Trophoblast cell (in vitro differentiated cells and primary cell): ENCODE measurements around the gene FAM131B.

Experiments used
- DNase-seq, 2 donors: peaks; one replicate each; pipeline ENCODE4 v3.0.0-alpha.2; 2016
- H2AFZ ChIP-seq: 2 replicates; pipeline ENCODE4 v1.6.1; 2013; ENCODE audit warnings: low read length, moderate library complexity, mild to moderate bottlenecking; ENCODE audit not compliant: insufficient read depth, poor library complexity
- H2AK5ac ChIP-seq: 2 replicates; pipeline ENCODE4 v1.6.1; 2013; ENCODE audit warnings: mild to moderate bottlenecking, low read length
- H2BK120ac ChIP-seq: 2 replicates; pipeline ENCODE4 v1.6.1; 2013; ENCODE audit warnings: low read length, mild to moderate bottlenecking, moderate library complexity; ENCODE audit not compliant: insufficient read depth, poor library complexity
- H2BK12ac ChIP-seq: 2 replicates; pipeline ENCODE4 v1.6.1; 2013; ENCODE audit warnings: mild to moderate bottlenecking, low read length, moderate library complexity
- H2BK5ac ChIP-seq: 2 replicates; pipeline ENCODE4 v1.6.1; 2013; ENCODE audit warnings: low read length, low read depth, moderate library complexity, mild to moderate bottlenecking; ENCODE audit not compliant: poor library complexity
- H3K14ac ChIP-seq: 2 replicates; pipeline ENCODE4 v1.6.1; 2013; ENCODE audit warnings: mild to moderate bottlenecking, low read length
- H3K18ac ChIP-seq: 2 replicates; pipeline ENCODE4 v1.6.1; 2013; ENCODE audit warnings: mild to moderate bottlenecking, low read length
- H3K23ac ChIP-seq: 2 replicates; pipeline ENCODE4 v1.6.1; 2013; ENCODE audit warnings: low read length
- H3K27ac ChIP-seq: 2 replicates; pipeline ENCODE4 v1.5.1; 2013; ENCODE audit warnings: low read depth, mild to moderate bottlenecking, inconsistent platforms, low read length, moderate library complexity
- H3K27me3 ChIP-seq: 2 replicates; pipeline ENCODE4 v1.6.1; 2013; ENCODE audit warnings: inconsistent platforms, mild to moderate bottlenecking, low read length, moderate library complexity; ENCODE audit not compliant: insufficient read depth
- H3K36me3 ChIP-seq, 2 experiments: 1 replicate in 1 of 2; 2 replicates in 1 of 2; pipeline ENCODE4 v1.6.1; 2013; ENCODE audit warnings: low read length in 2 of 2, mild to moderate bottlenecking in 2 of 2, moderate library complexity in 1 of 2; ENCODE audit not compliant: insufficient read depth in 2 of 2, control insufficient read depth in 1 of 2
- H3K4ac ChIP-seq: 2 replicates; pipeline ENCODE4 v1.6.1; 2013; ENCODE audit warnings: low read depth, mild to moderate bottlenecking, low read length, moderate library complexity
- H3K4me1 ChIP-seq, 2 experiments: 1 replicate in 1 of 2; 2 replicates in 1 of 2; pipeline ENCODE4 v1.6.1; 2013; ENCODE audit warnings: low read length in 2 of 2, mild to moderate bottlenecking in 2 of 2, moderate library complexity in 1 of 2; ENCODE audit not compliant: insufficient read depth in 2 of 2, control insufficient read depth in 1 of 2
- H3K4me2 ChIP-seq: 2 replicates; pipeline ENCODE4 v1.6.1; 2013; ENCODE audit warnings: inconsistent platforms, mild to moderate bottlenecking, low read length, moderate library complexity
- H3K4me3 ChIP-seq: 2 replicates; pipeline ENCODE4 v1.5.1; 2013; ENCODE audit warnings: mild to moderate bottlenecking, low read depth, low read length, inconsistent platforms
- H3K79me1 ChIP-seq: one replicate; pipeline ENCODE4 v1.6.1; 2013; ENCODE audit warnings: low read length
- H3K79me2 ChIP-seq: 2 replicates; pipeline ENCODE4 v1.6.1; 2013; ENCODE audit warnings: low read length, mild to moderate bottlenecking; ENCODE audit not compliant: control insufficient read depth, insufficient read depth, poor library complexity
- H3K9ac ChIP-seq: 2 replicates; pipeline ENCODE4 v1.6.1; 2013; ENCODE audit warnings: mild to moderate bottlenecking, low read length
- H3K9me3 ChIP-seq: 2 replicates; pipeline ENCODE4 v1.6.1; 2013; ENCODE audit warnings: low read depth, mild to moderate bottlenecking, control low read depth, inconsistent platforms, low read length; ENCODE audit not compliant: insufficient read depth
- H4K12ac ChIP-seq: 2 replicates; pipeline ENCODE4 v1.6.1; 2013; ENCODE audit warnings: low read depth, mild to moderate bottlenecking, low read length, moderate library complexity
- H4K8ac ChIP-seq: 2 replicates; pipeline ENCODE4 v1.6.1; 2013; ENCODE audit warnings: low read depth, mild to moderate bottlenecking, low read length, moderate library complexity
- H4K91ac ChIP-seq: one replicate; pipeline ENCODE4 v1.6.1; 2013; ENCODE audit warnings: low read depth, mild to moderate bottlenecking, low read length, moderate library complexity
- WGBS: extraction: QIAGEN DNeasy Blood & Tissue Kit; methylation state at CpG from one replicate; pipeline ENCODE4 v1.1.7; 2013; ENCODE audit warnings: missing lambda C conversion rate; ENCODE audit not compliant: insufficient read length, insufficient coverage; ENCODE audit errors: extremely low coverage; 5-methylcytosine and 5-hydroxymethylcytosine counted together

FAM131B gene

DNA sequence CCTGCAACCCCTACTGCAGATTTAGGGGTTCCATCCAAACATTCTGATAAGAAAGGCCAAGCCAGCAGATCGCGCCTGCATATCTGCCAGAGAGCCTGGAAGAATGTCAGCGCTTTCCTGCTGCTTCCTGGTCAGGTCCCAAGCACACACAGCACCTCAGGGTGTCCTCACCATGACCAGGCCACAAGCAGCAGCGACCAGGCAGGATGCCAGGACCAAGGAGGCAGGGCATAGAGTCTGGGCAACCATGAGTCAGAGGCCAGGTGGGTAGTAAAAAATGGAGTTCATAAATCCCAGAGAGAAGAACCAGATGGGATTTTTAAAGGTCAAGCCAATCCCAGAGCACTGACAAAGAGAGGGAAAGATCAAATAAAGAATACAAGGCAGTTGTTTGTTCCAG is 5.5 kb upstream of the FAM131B start:
- WGBS: no CpG with 5 or more reads among the region's 4 CpGs
- no peak overlapping the region for H3K27ac ChIP-seq
- no peak overlapping the region for H2BK12ac ChIP-seq

DNA sequence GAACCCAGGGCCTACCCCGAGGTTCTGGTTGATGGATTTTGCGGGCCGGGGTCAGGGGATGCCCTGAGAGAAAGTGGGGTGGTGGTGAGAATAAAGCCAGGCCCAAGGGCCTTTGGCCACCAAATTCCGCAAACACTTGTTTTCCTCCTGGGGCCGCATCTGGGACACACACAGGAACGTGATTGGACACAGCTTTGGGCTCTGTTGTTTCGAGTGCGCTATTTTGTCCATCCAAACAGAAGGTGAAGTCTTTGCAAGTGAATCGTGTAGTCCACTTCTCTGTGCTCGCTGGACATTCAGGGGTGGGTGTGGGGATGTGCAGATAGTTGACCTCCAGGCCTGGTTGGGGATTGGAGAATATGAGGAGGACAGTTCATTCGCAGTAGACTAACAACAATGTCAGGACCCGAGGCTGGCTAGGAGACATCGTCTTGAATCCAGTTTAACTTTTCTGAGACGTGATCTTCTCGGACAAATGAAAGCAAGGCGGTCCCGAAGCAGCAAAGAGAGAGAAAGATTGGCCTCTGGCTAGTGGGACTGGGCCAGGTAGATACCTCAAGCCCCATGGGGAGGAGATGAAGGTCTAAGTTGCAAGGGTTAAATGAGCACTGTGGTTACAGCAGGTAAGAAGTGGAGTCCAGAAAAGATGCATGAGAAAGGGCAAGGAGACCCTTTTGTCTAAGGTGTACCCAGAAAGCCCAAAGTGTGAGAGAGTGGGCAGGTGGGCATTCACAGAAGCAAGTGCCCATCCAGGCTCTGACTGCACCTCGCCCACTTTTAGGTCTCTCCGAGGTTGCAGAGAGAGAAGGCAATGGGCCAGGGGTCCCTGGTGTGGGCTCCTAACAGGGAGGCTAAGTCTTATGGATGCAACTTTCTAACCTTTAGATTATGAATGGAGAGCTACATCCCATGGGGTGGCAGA is 764 bp upstream of the FAM131B start:
- WGBS: no CpG with 5 or more reads among the region's 19 CpGs
- peaks cover 0 to 5% of the 10 kb centered on the region in 2 experiments for H3K4me1 ChIP-seq

More for the DNA sequence above, 5.5 kb upstream of the FAM131B start:
- Histone ChIP-seq H3K4ac (no peak overlapping the region), H2BK5ac (no peak overlapping the region), H3K9ac (no peak overlapping the region), H2AK5ac (no peak overlapping the region), H4K8ac (no peak overlapping the region), H3K79me1 (peaks cover 2% of the 10 kb centered on the region), H3K36me3 (no peaks in the 10 kb centered on the region), H3K27me3 (peaks cover 14% of the 10 kb centered on the region), H3K4me3 (no peak overlapping the region), H3K14ac (no peak overlapping the region), H3K4me2 (no peak overlapping the region), H2AFZ (no peak overlapping the region), H2BK120ac (no peak overlapping the region), H3K23ac (no peak overlapping the region), H4K91ac (no peak overlapping the region), H4K12ac (no peak overlapping the region), H3K4me1 (peaks cover 9% of the 10 kb centered on the region in 2 experiments), H3K79me2 (no peaks in the 10 kb centered on the region), H3K18ac (no peak overlapping the region), H3K9me3 (no peaks in the 10 kb centered on the region)
- no peak for DNase-seq

DNA sequence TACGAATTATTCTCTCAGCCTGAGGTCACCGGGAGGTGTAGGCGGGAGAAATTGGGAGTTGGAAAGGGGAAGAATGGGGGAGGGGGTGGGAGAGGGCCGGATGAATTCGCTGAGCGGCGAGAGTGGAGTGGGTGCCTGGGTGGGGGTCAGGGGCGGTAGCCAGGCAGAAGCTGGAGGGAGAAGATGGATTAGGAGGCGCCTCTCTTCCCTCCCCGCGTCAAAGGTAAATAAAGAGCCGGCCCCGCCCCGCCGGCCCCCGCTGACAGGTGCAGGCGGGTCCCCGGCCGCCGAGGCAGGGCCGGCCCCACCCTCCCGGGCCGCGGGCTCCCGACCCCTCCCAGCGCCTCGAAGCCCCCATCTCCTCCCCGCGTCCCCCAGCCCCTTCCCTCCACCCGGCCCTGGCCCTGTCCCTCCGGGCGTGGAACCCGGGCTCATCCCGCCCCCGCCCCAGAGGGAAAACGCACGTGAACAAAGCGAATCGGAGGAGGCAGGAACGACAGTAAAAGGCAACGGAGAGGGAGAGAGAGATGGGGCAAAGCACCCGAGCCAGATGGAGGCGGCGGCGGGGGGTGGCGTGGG is 872 bp downstream of the FAM131B start:
- Histone ChIP-seq H2AK5ac (no peak overlapping the region), H3K4me1 (peaks cover 0 to 5% of the 10 kb centered on the region in 2 experiments)

More for the DNA sequence above, 764 bp upstream of the FAM131B start:
- no peaks in the 10 kb centered on the region for H3K79me2 ChIP-seq
- no peak overlapping the region for H4K91ac ChIP-seq
- no peak overlapping the region for H2BK12ac ChIP-seq
- no peak overlapping the region for H3K27ac ChIP-seq
- H3K36me3 ChIP-seq: no peaks in the 10 kb centered on the region
- H3K4me3 ChIP-seq: no peak overlapping the region
- no peak overlapping the region for H3K18ac ChIP-seq
- no peak for DNase-seq
- no peak overlapping the region for H2BK120ac ChIP-seq
- H4K12ac ChIP-seq: no peak overlapping the region
- no peak overlapping the region for H2AFZ ChIP-seq
- no peak overlapping the region for H2BK5ac ChIP-seq
- H3K4ac ChIP-seq: no peak overlapping the region
- H3K27me3 ChIP-seq: peaks cover 46% of the 10 kb centered on the region
- H3K9ac ChIP-seq: no peak overlapping the region
- H4K8ac ChIP-seq: no peak overlapping the region
- no peak overlapping the region for H3K14ac ChIP-seq
- H3K23ac ChIP-seq: no peak overlapping the region
- H2AK5ac ChIP-seq: no peak overlapping the region
- peaks cover 2% of the 10 kb centered on the region for H3K9me3 ChIP-seq
- no peaks in the 10 kb centered on the region for H3K79me1 ChIP-seq
- H3K4me2 ChIP-seq: peak overlapping the region; percentile 60

DNA sequence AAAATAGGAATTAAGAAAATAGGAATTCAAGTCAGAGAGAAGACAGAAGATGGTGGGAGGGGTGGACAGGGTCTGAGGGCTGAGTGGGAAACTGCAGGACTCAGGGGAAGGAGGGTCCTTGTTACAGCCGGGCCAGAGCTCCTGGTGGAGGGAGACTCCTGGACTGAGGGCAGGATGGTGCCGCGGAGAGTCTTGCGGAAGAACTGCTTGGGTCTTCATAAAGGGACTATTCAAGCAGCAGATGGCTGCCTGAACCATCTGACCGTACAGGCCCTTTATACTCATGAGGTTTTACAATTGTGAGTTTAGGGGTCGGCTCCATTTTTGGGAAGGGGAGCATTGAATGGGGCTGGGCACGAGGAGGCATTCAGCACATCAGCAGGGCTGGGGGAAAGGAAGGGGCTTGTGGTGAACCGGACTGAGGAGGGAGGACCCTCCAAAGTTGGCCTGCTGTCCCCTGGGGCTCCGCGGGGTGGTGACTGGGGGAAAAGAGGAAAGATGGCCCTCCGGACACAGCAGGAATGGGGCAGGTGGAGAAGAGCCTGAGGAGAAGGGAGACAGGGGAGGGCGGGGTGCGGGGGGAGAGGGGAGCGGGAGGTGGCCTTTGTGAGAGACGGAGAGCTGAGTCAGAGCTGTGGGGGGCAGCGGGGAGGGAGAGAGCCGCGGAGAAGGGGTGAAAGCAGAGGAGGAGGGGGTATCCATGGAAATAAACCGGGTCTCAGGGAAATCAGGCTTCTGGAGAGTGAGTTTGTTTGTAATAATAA is 1.5 kb downstream of the FAM131B start:
- H3K4me3 ChIP-seq: no peak overlapping the region
- H2BK5ac ChIP-seq: no peak overlapping the region
- H3K9ac ChIP-seq: no peak overlapping the region
- H3K9me3 ChIP-seq: peaks cover 2% of the 10 kb centered on the region
- H3K4me1 ChIP-seq: peaks cover 0 to 5% of the 10 kb centered on the region in 2 experiments
- H2BK12ac ChIP-seq: no peak overlapping the region
- H2BK120ac ChIP-seq: no peak overlapping the region
- DNase-seq: no peak
- WGBS: no CpG with 5 or more reads among the region's 19 CpGs
- no peak overlapping the region for H3K23ac ChIP-seq
- H3K79me1 ChIP-seq: no peaks in the 10 kb centered on the region
- no peak overlapping the region for H3K18ac ChIP-seq
- H3K4ac ChIP-seq: no peak overlapping the region
- H4K91ac ChIP-seq: no peak overlapping the region
- H3K36me3 ChIP-seq: no peaks in the 10 kb centered on the region
- no peak overlapping the region for H3K4me2 ChIP-seq
- H3K79me2 ChIP-seq: no peaks in the 10 kb centered on the region
- peaks cover 46% of the 10 kb centered on the region for H3K27me3 ChIP-seq
- H3K27ac ChIP-seq: no peak overlapping the region
- H3K14ac ChIP-seq: no peak overlapping the region
- no peak overlapping the region for H4K8ac ChIP-seq
- no peak overlapping the region for H2AK5ac ChIP-seq
- H2AFZ ChIP-seq: no peak overlapping the region
- H4K12ac ChIP-seq: no peak overlapping the region

More for the DNA sequence above, 872 bp downstream of the FAM131B start:
- Histone ChIP-seq H3K14ac (no peak overlapping the region), H3K9ac (no peak overlapping the region), H3K4me3 (no peak overlapping the region), H2AFZ (no peak overlapping the region), H3K9me3 (peaks cover 2% of the 10 kb centered on the region), H3K18ac (no peak overlapping the region), H3K79me1 (no peaks in the 10 kb centered on the region), H4K12ac (no peak overlapping the region), H3K27ac (no peak overlapping the region), H3K23ac (no peak overlapping the region), H4K8ac (no peak overlapping the region), H3K4ac (no peak overlapping the region), H3K36me3 (no peaks in the 10 kb centered on the region), H3K27me3 (peaks cover 46% of the 10 kb centered on the region), H2BK5ac (no peak overlapping the region), H2BK12ac (no peak overlapping the region), H3K4me2 (peak overlapping the region; percentile 54), H2BK120ac (no peak overlapping the region), H4K91ac (no peak overlapping the region), H3K79me2 (no peaks in the 10 kb centered on the region)
- no peak for DNase-seq
- WGBS: no CpG with 5 or more reads among the region's 46 CpGs
